Upper lobe of left lung (tissue), 6 donors: ENCODE data around the gene GRK5. TPM values are rescaled to one million over a fixed set of nuclear protein-coding genes. Genes with fewer than 3 reads are reported as not detected.

Source experiments
- ATAC-seq, 2 donors: fragments of 200-7000 bp; cut with Tn5 transposase; one replicate each; pipeline ENCODE4 v1.9.1; 2022; ENCODE audit warnings: mild to moderate bottlenecking in 2 of 2, moderate library complexity in 2 of 2; ENCODE audit not compliant: low FRiP score in 2 of 2
- DNase-seq, 2 donors: peaks; one replicate each; pipeline ENCODE4 v3.0.0-alpha.2; 2019 to 2020
- H3K27ac ChIP-seq, 4 donors: fragments of 200-600 bp; sonication (generic); one replicate each; pipeline ENCODE4 v1.5.1; 2016 to 2019
- H3K27me3 ChIP-seq, 4 donors: fragments of 200-600 bp; sonication (generic); one replicate each; pipeline ENCODE4 v1.5.1; 2017 to 2019
- H3K36me3 ChIP-seq, 4 donors: fragments of 200-600 bp; sonication (generic); one replicate each; pipeline ENCODE4 v1.5.1; 2016 to 2019
- H3K4me1 ChIP-seq, 4 donors: fragments of 200-600 bp; sonication (generic); one replicate each; pipeline ENCODE4 v1.5.1; 2018 to 2019
- H3K4me3 ChIP-seq, 4 donors: fragments of 200-600 bp; sonication (generic); one replicate each; pipeline ENCODE4 v1.5.1; 2017 to 2019; ENCODE audit warnings: mild to moderate bottlenecking in 2 of 4, moderate library complexity in 1 of 4
- H3K9me3 ChIP-seq, 4 donors: fragments of 200-600 bp; sonication (generic); one replicate each; pipeline ENCODE4 v1.5.1; 2018 to 2019
- EP300 ChIP-seq, 4 donors: sonication (generic); formaldehyde crosslinking; IDR thresholded peaks; one replicate each; pipeline ENCODE4 v1.5.1; 2017; ENCODE audit warnings: antibody characterized with exemption in 4 of 4, control low read depth in 2 of 4
- POLR2A ChIP-seq, 4 donors: fragments of 450-650 bp; IDR thresholded peaks; one replicate each; pipeline ENCODE4 v1.5.1; 2016 to 2017; ENCODE audit warnings: antibody characterized with exemption in 4 of 4, mild to moderate bottlenecking in 2 of 4
- POLR2AphosphoS5 ChIP-seq, 2 donors: sonication (generic); formaldehyde crosslinking; IDR thresholded peaks; one replicate each; pipeline ENCODE4 v1.5.1; 2017; ENCODE audit warnings: antibody characterized with exemption in 2 of 2
- WGBS, 2 donors: methylation state at CpG; one replicate each; pipeline ENCODE4 v1.1.5; 2017 to 2018; 5-methylcytosine and 5-hydroxymethylcytosine counted together
- total RNA-seq, 6 donors: library from RNA; depleted of rRNA in 4 of 6; stranded (reverse); fragments of >200 nt in 4 of 6; gene quantifications; one replicate each; pipeline versions ENCODE4 v1.1.0 to v1.2.1, GENCODE V29; 2016 to 2021
- TF ChIP-seq, protein P1 (sequence below), 6 experiments: fragments of 450-650 bp in 4 of 6; fragments of 200-600 bp in 2 of 6; sonication (generic) in 2 of 6; IDR thresholded peaks; one replicate each; pipeline ENCODE4 v1.5.1; 2016 to 2019; ENCODE audit warnings: antibody characterized with exemption in 6 of 6
- donor health status: DM: no; HTN: no; CAD: no; lungs with moderate emphysema.
- donor health status: DM: no; HTN: yes; CAD: no; lungs with severe emphysema.

Gene GRK5
- total RNA-seq, 6 donors from 2014 or later: 38.6 to 80.9 (median 61.1) TPM

DNA sequence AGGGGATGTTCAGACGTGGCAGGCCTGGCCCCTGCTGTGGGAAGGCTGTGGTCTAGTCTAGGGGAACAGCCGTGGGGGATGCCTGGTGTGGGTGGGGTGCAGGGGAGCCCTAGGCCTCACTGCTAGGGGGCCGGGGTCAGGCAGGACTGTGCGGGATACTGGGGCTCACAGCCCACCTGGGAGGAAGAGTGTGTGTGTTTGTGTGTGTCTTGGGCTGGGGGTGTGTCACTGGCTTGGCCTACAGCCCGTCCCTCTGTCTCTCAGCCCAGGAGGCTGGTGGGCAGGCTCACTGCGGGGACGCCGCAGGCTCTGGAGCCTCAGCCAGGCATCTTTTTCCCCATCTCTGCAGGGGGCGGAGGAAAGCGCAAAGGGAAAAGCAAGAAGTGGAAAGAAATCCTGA lies 118.8 kb downstream of the GRK5 start:
- no peaks in the 10 kb centered on the region for H3K9me3 ChIP-seq
- peaks cover 0 to 30% (median 6%) of the 10 kb centered on the region in 4 donors for H3K36me3 ChIP-seq
- DNase-seq: no peak
- no peak overlapping the region for H3K4me3 ChIP-seq
- 82 to 89% methylated on average over 3 to 10 of the region's 10 CpGs for WGBS, 2 donors
- TF ChIP-seq POLR2A (IDR thresholded peaks at IDR 0.05) (no peak), EP300 (IDR thresholded peaks at IDR 0.05) (no peak), POLR2AphosphoS5 (IDR thresholded peaks at IDR 0.05) (no peak)
- TF ChIP-seq, protein P1, sequence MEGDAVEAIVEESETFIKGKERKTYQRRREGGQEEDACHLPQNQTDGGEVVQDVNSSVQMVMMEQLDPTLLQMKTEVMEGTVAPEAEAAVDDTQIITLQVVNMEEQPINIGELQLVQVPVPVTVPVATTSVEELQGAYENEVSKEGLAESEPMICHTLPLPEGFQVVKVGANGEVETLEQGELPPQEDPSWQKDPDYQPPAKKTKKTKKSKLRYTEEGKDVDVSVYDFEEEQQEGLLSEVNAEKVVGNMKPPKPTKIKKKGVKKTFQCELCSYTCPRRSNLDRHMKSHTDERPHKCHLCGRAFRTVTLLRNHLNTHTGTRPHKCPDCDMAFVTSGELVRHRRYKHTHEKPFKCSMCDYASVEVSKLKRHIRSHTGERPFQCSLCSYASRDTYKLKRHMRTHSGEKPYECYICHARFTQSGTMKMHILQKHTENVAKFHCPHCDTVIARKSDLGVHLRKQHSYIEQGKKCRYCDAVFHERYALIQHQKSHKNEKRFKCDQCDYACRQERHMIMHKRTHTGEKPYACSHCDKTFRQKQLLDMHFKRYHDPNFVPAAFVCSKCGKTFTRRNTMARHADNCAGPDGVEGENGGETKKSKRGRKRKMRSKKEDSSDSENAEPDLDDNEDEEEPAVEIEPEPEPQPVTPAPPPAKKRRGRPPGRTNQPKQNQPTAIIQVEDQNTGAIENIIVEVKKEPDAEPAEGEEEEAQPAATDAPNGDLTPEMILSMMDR (IDR thresholded peaks at IDR 0.05): no peak
- H3K27me3 ChIP-seq: no peaks in the 10 kb centered on the region
- H3K4me1 ChIP-seq: peaks cover 0 to 19% (median 5%) of the 10 kb centered on the region in 4 donors
- H3K27ac ChIP-seq: no peak overlapping the region
- ATAC-seq: peak in 1 of 2 donors; percentile 25

- peaks cover 0 to 13% (median 3%) of the 10 kb centered on the region in 4 donors for H3K4me1 ChIP-seq
- TF ChIP-seq POLR2A (IDR thresholded peaks at IDR 0.05) (no peak), POLR2AphosphoS5 (IDR thresholded peaks at IDR 0.05) (no peak), EP300 (IDR thresholded peaks at IDR 0.05) (no peak)
- TF ChIP-seq, protein P1 (IDR thresholded peaks at IDR 0.05): no peak
- no peaks in the 10 kb centered on the region for H3K27me3 ChIP-seq
- no peak overlapping the region for H3K4me3 ChIP-seq
- no peaks in the 10 kb centered on the region for H3K9me3 ChIP-seq
- ATAC-seq (peak in 1 of 2 donors; percentile 3), DNase-seq (no peak)
- peak overlapping the region in 1 of 4 donors; percentile 27 for H3K27ac ChIP-seq
- WGBS, 2 donors: 91% methylated on average over 9 of the region's 14 CpGs; no CpG with 5 or more reads in 1 of the 2 donors
- H3K36me3 ChIP-seq: peaks cover 0 to 30% (median 6%) of the 10 kb centered on the region in 4 donors
Measured at GRCh38 chr10:119327096-119327745, 119.8 kb downstream of the GRK5 start.

- no peak for ATAC-seq
- Histone ChIP-seq H3K27me3 (no peaks in the 10 kb centered on the region), H3K4me3 (no peak overlapping the region), H3K9me3 (no peaks in the 10 kb centered on the region), H3K27ac (peak overlapping the region in 1 of 4 donors; percentile 27), H3K36me3 (peaks cover 0 to 30% (median 6%) of the 10 kb centered on the region in 4 donors), H3K4me1 (peaks cover 0 to 13% (median 2%) of the 10 kb centered on the region in 4 donors)
- TF ChIP-seq EP300 (IDR thresholded peaks at IDR 0.05): no peak
- no peak for TF ChIP-seq POLR2A (IDR thresholded peaks at IDR 0.05)
- TF ChIP-seq POLR2AphosphoS5 (IDR thresholded peaks at IDR 0.05): no peak
- TF ChIP-seq, protein P1 (IDR thresholded peaks at IDR 0.05): no peak
- no peak for DNase-seq
- WGBS, 2 donors: 83 to 95% methylated on average over 2 of the region's 2 CpGs
Measured at GRCh38 chr10:119328223-119328622, 120.9 kb downstream of the GRK5 start.

DNA sequence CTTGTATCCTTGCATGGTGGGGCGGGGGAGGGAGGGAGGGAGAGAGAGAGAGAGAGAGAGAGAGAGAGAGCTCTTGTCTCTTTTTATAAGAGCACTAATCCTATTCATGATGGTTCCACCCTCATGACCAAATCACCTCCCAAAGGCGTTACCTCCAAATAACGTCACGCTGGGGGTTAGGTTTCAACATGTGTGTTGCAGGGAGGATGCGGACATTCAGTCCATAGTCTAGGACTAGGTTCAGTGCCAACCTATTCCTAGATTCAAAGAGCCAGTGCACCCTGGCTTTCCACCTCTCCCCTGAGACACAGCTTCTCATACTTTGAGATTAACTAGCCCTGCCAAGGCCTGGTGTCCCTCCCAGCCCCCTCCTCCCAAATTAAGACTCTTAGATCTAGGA lies 123.0 kb downstream of the GRK5 start:
- 84 to 96% methylated on average over 5 of the region's 5 CpGs for WGBS, 2 donors
- Histone ChIP-seq H3K4me1 (peaks cover 2 to 5% (median 4%) of the 10 kb centered on the region in 4 donors), H3K9me3 (no peaks in the 10 kb centered on the region), H3K27ac (peak overlapping the region in 1 of 4 donors; percentile 11), H3K36me3 (peaks cover 0 to 34% (median 6%) of the 10 kb centered on the region in 4 donors), H3K27me3 (no peaks in the 10 kb centered on the region), H3K4me3 (no peak overlapping the region)
- DNase-seq (no peak), ATAC-seq (peak in 1 of 2 donors; percentile 59)
- TF ChIP-seq, protein P1 (IDR thresholded peaks at IDR 0.05): no peak
- TF ChIP-seq POLR2AphosphoS5 (IDR thresholded peaks at IDR 0.05) (no peak), EP300 (IDR thresholded peaks at IDR 0.05) (no peak), POLR2A (IDR thresholded peaks at IDR 0.05) (no peak)
